ENCODE data around the gene MIPOL1.

- TF ChIP-seq POLR2A (IDR thresholded peaks at IDR 0.05; ENCODE audit: low read depth, low read length) (no peak), TAF1 (IDR thresholded peaks at IDR 0.05; ENCODE audit: borderline replicate concordance, low read depth, low read length) (no peak), POLR2AphosphoS5 (IDR thresholded peaks at IDR 0.05; ENCODE audit: low read depth, low read length) (no peak)
Observed at GRCh38 chr14:37584211-37585100, 386.7 kb downstream of the MIPOL1 start.
